ENCODE measurements around the gene MYBL2. TPM values are rescaled to one million over a fixed set of nuclear protein-coding genes. Genes with fewer than 3 reads are reported as not detected.

MYBL2 gene
- polyA plus RNA-seq, 1 of the 3 experiments (the other 2 are of a cell fraction) = 9.7 TPM

GRCh38 chr20:43744966-43745730, 78.2 kb downstream of the MYBL2 start:
- DNase-seq = no peak

DNA sequence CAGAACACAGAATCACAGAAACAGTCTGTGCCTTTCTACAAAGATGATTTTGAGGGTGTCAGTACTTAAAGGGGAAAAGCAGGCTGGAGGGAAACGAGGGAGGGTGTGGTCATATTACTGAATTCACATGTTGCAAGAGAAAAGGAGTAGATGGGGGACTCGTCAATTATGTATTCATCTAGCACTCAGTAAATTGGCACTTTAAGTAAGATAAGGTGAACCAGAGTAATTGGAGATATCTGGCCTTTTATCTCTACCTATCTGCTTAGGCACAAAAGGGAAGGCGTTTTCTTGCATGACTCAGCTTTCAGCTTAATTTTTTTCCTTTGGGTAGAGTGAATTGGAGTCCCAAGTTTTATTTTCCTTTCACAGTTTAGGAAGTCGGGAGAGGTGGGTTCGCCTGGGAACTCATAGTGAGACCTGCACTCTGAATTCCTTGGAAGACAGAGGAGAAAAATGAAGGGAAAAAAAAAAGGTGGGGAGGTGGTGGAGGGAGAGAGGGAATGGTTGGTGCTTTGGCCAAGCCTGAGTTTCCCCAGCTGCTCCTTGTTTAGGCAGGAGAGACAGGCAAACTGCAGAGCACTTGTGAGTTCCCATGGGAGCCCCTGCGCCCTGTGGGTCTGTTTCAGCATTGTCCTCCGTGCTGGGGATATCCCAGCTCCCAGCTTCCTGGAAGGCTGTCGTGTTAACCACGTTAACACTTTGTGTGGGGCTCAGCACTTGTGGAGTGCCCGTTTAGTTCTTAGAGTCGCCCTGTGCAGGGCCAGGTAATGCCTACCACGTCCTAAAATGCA, 79.6 kb downstream of the MYBL2 start:
- ChIA-PET CTCF (interaction anchor here (2.0 to 9.9 kb wide), 2 partner anchors 11 to 335 kb away, joined by 8 to 134 read pairs; no protein-coding TSS in a partner anchor), POLR2A (no interaction called here)
- peak overlapping the region; percentile 48; the same call in 1 of the 2 replicates for H2AFZ ChIP-seq (ENCODE audit: low read depth)
- DNase-seq = no peak
- no peak overlapping the region for H3K4me2 ChIP-seq
- H3K9me3 ChIP-seq = no peaks in the 10 kb centered on the region
- no peaks in the 10 kb centered on the region for H3K79me2 ChIP-seq (ENCODE audit: insufficient read depth)
- H3K9me2 ChIP-seq = no peaks in the 10 kb centered on the region
- WGBS (ENCODE audit: low lambda C conversion rate) = 77% methylated on average over 12 of the region's 12 CpGs
- no peak overlapping the region for H3K27ac ChIP-seq (ENCODE audit: low read depth in 2 of 2, low read length in 1 of 2)
- H3F3A ChIP-seq (replicated peaks; ENCODE audit: insufficient read depth) = no peaks in the 10 kb centered on the region
- no peaks in the 10 kb centered on the region for H3K36me3 ChIP-seq (replicated peaks in 1 of 2; ENCODE audit: control insufficient read depth in 1 of 2, insufficient read depth in 2 of 2, low read length in 1 of 2)
- no peaks in the 10 kb centered on the region for H3K27me3 ChIP-seq (ENCODE audit: insufficient read depth)
- peaks cover 4 to 6% of the 10 kb centered on the region in 2 experiments; a peak in 2 of 4 replicates for H3K4me1 ChIP-seq (ENCODE audit: control insufficient read depth in 1 of 2, insufficient read depth in 2 of 2, low read depth in 1 of 2, low read length in 1 of 2)
- no peaks in the 10 kb centered on the region for H4K20me1 ChIP-seq (ENCODE audit: insufficient read depth)
- H3K4me3 ChIP-seq (ENCODE audit: low read depth in 2 of 2, low read length in 1 of 2) = no peak overlapping the region
- no peak overlapping the region for H3K9ac ChIP-seq
- TF ChIP-seq FOXM1 (IDR thresholded peaks at IDR 0.05; ENCODE audit: low read depth) (no peak), JUND (IDR thresholded peaks at IDR 0.05) (no peak), EP300 (IDR thresholded peaks at IDR 0.05; ENCODE audit: borderline replicate concordance in 1 of 2, low read depth in 1 of 2, low read length in 1 of 2) (no peak), RAD21 (IDR thresholded peaks at IDR 0.05; ENCODE audit: low read length) (no peak), SMC3 (IDR thresholded peaks at IDR 0.05; ENCODE audit: low read depth, low read length) (no peak), TEAD4 (IDR thresholded peaks at IDR 0.05; ENCODE audit: borderline replicate concordance, insufficient read depth) (no peak), RFX5 (IDR thresholded peaks at IDR 0.05; ENCODE audit: low read length) (no peak), POLR2AphosphoS5 (IDR thresholded peaks at IDR 0.05; ENCODE audit: low read depth, low read length) (no peak), FOSL2 (IDR thresholded peaks at IDR 0.05; ENCODE audit: borderline replicate concordance, low read depth) (no peak), RCOR1 (IDR thresholded peaks at IDR 0.05; ENCODE audit: low read length) (no peak), TAF1 (IDR thresholded peaks at IDR 0.05; ENCODE audit: borderline replicate concordance, low read depth, low read length) (no peak), ELF1 (IDR thresholded peaks at IDR 0.05) (no peak), CHD2 (IDR thresholded peaks at IDR 0.05; ENCODE audit: low read length, partially characterized antibody) (no peak)
- TF ChIP-seq, protein P1, sequence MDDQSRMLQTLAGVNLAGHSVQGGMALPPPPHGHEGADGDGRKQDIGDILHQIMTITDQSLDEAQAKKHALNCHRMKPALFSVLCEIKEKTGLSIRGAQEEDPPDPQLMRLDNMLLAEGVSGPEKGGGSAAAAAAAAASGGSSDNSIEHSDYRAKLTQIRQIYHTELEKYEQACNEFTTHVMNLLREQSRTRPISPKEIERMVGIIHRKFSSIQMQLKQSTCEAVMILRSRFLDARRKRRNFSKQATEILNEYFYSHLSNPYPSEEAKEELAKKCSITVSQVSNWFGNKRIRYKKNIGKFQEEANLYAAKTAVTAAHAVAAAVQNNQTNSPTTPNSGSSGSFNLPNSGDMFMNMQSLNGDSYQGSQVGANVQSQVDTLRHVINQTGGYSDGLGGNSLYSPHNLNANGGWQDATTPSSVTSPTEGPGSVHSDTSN (IDR thresholded peaks at IDR 0.05) = no peak
- TF ChIP-seq, protein P2, sequence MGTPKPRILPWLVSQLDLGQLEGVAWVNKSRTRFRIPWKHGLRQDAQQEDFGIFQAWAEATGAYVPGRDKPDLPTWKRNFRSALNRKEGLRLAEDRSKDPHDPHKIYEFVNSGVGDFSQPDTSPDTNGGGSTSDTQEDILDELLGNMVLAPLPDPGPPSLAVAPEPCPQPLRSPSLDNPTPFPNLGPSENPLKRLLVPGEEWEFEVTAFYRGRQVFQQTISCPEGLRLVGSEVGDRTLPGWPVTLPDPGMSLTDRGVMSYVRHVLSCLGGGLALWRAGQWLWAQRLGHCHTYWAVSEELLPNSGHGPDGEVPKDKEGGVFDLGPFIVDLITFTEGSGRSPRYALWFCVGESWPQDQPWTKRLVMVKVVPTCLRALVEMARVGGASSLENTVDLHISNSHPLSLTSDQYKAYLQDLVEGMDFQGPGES (IDR thresholded peaks at IDR 0.05; ENCODE audit: low read depth, low read length) = no peak
- TF ChIP-seq, protein P3, sequence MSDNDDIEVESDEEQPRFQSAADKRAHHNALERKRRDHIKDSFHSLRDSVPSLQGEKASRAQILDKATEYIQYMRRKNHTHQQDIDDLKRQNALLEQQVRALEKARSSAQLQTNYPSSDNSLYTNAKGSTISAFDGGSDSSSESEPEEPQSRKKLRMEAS (IDR thresholded peaks at IDR 0.05; ENCODE audit: low read depth) = no peak

More at GRCh38 chr20:43744966-43745730, 78.2 kb downstream of the MYBL2 start:
- 82% methylated on average over 12 of the region's 12 CpGs for WGBS (ENCODE audit: low lambda C conversion rate)
- H3K4me1 ChIP-seq (ENCODE audit: control insufficient read depth in 1 of 2, insufficient read depth in 2 of 2, low read depth in 1 of 2, low read length in 1 of 2) = peaks cover 4 to 6% of the 10 kb centered on the region in 2 experiments; a peak in 2 of 4 replicates
- H3K4me2 ChIP-seq = no peak overlapping the region
- H3K9ac ChIP-seq = no peak overlapping the region
- H3K9me2 ChIP-seq = no peaks in the 10 kb centered on the region
- ChIA-PET CTCF (interaction anchor here (2.0 to 9.9 kb wide), 2 partner anchors 9 to 336 kb away, joined by 8 to 134 read pairs; no protein-coding TSS in a partner anchor), POLR2A (no interaction called here)
- H3K79me2 ChIP-seq (ENCODE audit: insufficient read depth) = no peaks in the 10 kb centered on the region
- TF ChIP-seq EP300 (IDR thresholded peaks at IDR 0.05; ENCODE audit: borderline replicate concordance in 1 of 2, low read depth in 1 of 2, low read length in 1 of 2) (no peak), RAD21 (IDR thresholded peaks at IDR 0.05; ENCODE audit: low read length) (no peak), TCF12 (IDR thresholded peaks at IDR 0.05) (no peak), GATA2 (CRISPR knock-in tag; IDR thresholded peaks at IDR 0.05) (no peak), USF2 (IDR thresholded peaks at IDR 0.05; ENCODE audit: borderline replicate concordance, low read depth, low read length) (no peak), YY1 (IDR thresholded peaks at IDR 0.05; ENCODE audit: low read depth) (no peak), NFIC (IDR thresholded peaks at IDR 0.05; ENCODE audit: borderline replicate concordance) (no peak)
- TF ChIP-seq, protein P1 (IDR thresholded peaks at IDR 0.05) = no peak
- H3K27ac ChIP-seq (ENCODE audit: low read depth in 2 of 2, low read length in 1 of 2) = no peak overlapping the region
- no peaks in the 10 kb centered on the region for H3F3A ChIP-seq (replicated peaks; ENCODE audit: insufficient read depth)
- no peaks in the 10 kb centered on the region for H4K20me1 ChIP-seq (ENCODE audit: insufficient read depth)
- H3K4me3 ChIP-seq (ENCODE audit: low read depth in 2 of 2, low read length in 1 of 2) = no peak overlapping the region
- no peaks in the 10 kb centered on the region for H3K27me3 ChIP-seq (ENCODE audit: insufficient read depth)
- H2AFZ ChIP-seq (ENCODE audit: low read depth) = no peak overlapping the region
- H3K36me3 ChIP-seq (replicated peaks in 1 of 2; ENCODE audit: control insufficient read depth in 1 of 2, insufficient read depth in 2 of 2, low read length in 1 of 2) = no peaks in the 10 kb centered on the region
- H3K9me3 ChIP-seq = no peaks in the 10 kb centered on the region

Measured in SK-N-SH (cell line).